ENCODE data around the gene PRKCH.

PRKCH gene

GRCh38 chr14:61555056-61555838 is 233.9 kb downstream of the PRKCH start:
- DNase-seq (ENCODE audit: low spot score): no peak

- no peak for DNase-seq (ENCODE audit: low spot score)
Measured at GRCh38 chr14:61556455-61556854, 235.1 kb downstream of the PRKCH start.

DNA sequence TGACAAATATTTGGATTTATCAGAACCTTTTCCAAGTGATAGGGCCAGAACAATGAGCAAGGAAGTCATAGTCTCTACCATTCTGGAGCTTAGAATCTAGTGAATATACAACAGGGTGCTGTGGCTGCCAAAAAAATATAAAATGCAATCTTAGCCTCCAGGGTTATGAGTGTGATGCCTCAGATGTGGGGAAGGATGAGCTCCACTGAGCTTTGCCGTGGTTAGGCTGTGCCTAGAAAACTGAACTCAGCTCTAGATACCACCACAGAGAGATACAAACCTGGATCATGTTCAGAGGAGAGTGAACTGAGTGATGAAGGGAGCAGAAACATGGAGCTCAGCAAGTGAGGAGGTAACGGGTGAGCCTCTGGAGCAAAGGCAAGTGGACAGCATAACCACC is 235.9 kb downstream of the PRKCH start:
- no peak for DNase-seq (ENCODE audit: low spot score)

GRCh38 chr14:61557854-61558253 is 236.5 kb downstream of the PRKCH start:
- DNase-seq (ENCODE audit: low spot score): no peak

DNA sequence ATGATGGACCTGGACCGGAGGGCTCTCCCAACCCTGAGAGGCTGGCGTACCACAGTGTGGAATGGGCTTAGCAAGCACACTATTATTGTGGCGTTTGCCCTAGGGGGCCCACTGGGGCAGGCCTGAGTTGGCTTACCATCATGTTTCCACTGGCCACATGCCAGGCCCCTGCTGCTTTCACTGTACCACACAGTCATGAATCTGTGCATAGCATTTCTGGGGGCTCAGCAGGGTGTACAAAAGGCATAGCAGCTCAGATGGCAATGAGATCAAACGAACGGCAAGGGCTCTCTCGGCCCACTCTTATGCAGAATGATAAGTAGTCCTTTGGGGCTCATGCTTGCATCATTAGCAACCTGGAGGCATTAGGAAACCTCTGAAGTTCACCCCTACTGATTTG is 236.9 kb downstream of the PRKCH start:
- DNase-seq (ENCODE audit: low spot score): no peak

DNA sequence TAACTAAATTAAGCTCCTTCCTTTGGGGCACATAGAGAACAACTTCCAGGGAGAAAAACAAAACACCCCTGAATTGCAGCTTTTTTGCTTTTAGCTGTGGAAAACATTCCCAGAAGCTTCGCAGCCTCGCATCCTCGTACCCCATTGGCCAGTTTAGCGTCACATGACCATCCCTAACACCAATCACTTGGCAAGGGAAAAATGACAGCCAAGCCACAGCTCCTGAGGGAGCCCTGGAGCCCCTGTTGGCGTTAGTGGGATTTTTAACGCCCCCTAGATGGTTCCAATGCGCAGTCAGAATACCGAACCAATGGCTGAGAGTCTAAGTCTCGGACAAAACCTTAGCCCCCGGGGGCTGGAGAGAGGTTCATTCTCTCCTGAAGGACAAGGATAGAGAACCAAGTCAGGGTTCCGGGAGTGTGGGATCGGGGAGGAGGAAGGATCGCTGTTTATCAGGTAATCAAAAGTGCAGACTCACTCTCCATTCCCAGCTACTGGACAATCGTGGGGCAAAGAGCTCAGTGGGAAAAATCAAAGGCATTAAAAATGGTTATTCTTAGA is 238.3 kb downstream of the PRKCH start:
- DNase-seq (ENCODE audit: low spot score): no peak

DNA sequence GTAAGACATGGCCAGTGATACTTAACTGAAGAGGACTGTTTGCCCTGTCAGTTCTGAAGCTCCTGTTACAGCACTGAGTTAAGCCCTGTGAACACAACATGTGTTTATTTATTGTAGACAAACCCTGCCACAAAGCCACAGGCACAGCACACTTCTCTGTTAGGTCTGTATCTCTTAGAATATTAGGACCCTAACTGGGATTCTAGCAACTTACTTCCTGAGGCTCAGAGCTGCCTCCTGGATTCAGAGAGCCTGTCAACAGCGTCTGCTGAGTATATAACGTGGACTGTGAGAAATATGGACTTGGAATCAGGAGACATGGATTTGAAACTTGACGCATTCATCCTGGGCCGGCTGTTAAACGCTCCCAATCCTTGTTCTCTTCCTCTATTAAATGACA is 238.9 kb downstream of the PRKCH start:
- no peak for DNase-seq (ENCODE audit: low spot score)

GRCh38 chr14:61561104-61561503 is 239.7 kb downstream of the PRKCH start:
- DNase-seq (ENCODE audit: low spot score): no peak

DNA sequence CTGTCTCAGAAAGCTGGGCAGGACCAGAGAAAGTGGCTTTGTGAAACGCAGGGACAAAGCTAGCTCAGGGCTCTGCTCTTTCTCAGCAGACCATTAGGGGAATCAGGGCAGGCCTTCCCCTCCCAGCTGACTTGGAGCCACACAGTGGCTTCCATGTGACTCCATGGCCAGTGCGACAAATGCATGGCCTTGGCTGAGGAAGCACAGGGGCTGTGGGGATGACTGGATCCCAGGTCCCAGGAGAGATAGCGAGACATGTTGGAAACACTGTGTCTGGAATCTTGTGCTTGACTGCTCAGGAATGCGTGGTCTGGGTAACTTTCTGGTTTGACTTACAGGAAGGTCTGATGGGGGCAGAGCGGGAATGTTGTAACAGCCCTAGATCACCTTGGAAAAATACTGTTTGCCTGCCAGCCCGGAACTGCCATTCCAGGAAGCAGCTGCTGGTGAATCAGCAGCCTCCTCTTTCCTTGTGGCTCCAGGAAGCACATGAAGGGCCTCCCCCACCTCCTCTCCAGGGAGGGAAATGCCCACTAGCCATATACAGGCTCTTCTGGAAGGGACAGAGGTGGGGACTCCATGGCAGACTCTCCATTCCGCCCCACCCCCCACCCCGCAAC is 240.4 kb downstream of the PRKCH start:
- DNase-seq (ENCODE audit: low spot score): no peak

DNA sequence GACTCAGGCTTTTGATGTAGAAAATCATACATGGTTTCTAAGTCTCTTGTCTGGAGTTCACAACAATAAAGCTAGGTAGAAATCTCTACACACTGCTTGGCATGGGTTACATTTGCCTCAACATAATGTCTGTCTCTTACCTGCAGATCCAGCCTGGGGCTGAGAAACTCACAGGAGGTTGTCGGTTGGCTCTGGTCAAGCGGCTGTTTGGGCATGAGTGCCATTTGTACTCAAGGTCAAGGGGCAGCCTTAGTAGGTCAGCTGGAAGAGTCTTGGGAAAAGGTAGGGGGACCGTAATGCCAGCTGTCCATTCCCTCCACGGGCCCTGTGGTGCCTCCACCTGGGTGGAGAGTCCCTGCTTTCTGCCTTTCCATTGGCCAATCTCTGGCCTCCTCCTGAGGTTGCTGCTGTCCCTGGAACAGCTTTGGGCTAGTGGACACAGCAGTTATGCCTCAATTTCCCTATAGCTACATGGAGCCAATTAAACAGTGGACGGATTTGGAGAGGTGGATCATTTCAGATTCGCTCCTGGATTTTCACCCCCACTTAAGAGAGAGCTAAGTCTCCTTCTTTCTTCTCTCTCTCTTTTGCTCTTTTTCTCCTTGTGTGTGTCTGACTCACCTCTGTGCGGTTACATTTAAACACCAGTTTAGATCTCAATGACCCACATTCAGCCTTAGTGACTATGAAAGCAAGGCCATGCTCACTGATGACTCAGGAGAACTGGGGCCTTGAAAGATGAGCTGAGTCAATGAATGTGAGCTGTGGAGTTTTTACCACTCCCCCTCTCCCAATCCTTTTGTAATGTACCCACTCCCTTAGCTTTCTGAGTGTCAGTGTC is 241.2 kb downstream of the PRKCH start:
- DNase-seq (ENCODE audit: low spot score): no peak

GRCh38 chr14:61563162-61563511 is 241.8 kb downstream of the PRKCH start:
- no peak for DNase-seq (ENCODE audit: low spot score)

DNA sequence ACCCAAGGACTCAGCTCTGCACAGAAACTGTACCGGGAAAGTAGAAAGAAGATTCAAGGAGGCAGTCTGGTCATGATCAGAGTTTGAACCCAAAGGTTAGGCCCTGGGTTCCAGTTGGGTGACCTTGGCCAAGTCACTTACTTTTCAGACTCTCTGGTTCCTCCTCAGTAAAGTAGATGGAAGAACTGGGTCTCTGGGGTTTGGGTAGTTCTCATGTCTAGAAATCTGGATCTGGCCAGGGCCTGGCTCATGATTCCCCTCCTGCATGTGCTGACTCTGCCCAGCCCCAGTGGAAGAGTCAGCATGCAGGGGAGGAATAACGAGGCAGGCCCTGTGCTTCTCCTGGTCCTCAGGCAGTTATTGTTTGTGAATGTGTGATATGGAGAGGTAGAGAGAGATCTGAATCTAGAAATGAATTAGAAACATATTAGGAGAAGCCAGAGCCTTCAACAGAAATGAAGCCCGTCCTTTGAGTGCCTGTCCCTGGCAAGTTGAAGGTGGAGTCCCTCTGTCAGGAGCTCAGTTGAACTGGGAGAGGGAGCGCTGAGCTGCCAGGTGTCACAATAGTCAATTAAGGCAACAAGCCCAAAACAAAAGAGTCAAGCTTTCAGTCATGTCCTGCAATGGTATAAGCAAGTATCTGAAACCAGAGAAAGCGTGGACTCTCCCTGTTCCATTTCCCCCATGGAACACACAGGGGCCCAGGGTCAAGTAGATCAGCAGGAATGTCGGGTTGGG is 242.7 kb downstream of the PRKCH start:
- DNase-seq (ENCODE audit: low spot score): no peak

DNA sequence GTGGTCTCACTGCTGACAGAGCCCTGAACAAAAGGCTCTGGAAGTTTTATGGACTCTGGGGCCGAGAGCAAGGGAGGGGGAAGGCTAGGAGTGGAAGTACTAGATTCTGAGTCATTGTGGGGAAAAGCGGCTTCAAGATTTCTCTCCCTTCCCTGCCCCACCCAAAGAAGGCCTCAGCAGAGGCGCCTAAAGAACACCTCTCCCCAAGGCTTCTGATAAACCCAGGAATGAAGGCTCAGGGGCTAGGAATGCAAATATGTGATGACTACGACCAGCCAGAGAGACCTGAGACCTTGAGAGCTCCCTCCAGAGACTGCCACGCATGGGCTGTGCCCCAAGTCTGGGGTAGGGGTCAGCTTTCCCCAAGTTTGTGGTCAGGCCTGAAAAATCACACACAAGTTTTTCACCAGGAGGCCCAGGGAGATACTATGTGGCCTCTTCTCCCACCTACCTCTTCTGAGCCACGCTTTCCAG is 243.3 kb downstream of the PRKCH start:
- DNase-seq (ENCODE audit: low spot score): no peak

- DNase-seq (ENCODE audit: low spot score): no peak
Measured at GRCh38 chr14:61565181-61565580, 243.8 kb downstream of the PRKCH start.

GRCh38 chr14:61565836-61566536 is 244.6 kb downstream of the PRKCH start:
- DNase-seq (ENCODE audit: low spot score): no peak

- no peak for DNase-seq (ENCODE audit: low spot score)
Measured at GRCh38 chr14:61566537-61567225, 245.3 kb downstream of the PRKCH start.

- DNase-seq (ENCODE audit: low spot score): no peak
Measured at GRCh38 chr14:61567838-61568571, 246.6 kb downstream of the PRKCH start.

- DNase-seq (ENCODE audit: low spot score): no peak
Measured at GRCh38 chr14:61568572-61569011, 247.2 kb downstream of the PRKCH start.

DNA sequence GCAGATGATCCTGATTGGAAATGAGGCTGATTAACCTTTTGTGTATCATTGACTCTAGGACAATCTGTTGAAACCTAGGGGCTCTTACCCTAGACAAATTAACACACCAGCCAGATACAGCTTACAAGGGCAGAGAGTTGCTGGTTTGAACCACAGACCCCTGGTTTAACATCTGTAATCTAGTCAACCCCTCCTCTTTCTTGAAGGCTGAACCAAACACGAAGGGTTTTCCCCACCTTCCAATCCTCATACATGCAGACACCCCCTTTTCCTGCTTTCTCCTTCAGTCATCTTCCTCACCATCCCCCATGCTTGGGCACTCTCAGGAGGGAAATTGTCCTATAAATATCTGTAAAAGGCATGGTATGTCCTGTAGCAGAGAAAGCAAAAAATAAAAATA is 247.9 kb downstream of the PRKCH start:
- DNase-seq (ENCODE audit: low spot score): no peak
